ENCODE data around the gene TREM2. TPM values are rescaled to one million over a fixed set of nuclear protein-coding genes. Genes with fewer than 3 reads are reported as not detected.

TREM2 gene
- total RNA-seq, 6 experiments from 2014 or later: 0.20 to 4.6 (median 2.3) TPM

- intact Hi-C loops (cut with DNase I): no loop called here
- H3K27me3 ChIP-seq: no peaks in the 10 kb centered on the region
- no peak for TF ChIP-seq POLR2A (IDR thresholded peaks at IDR 0.05)
- TF ChIP-seq CTCF (IDR thresholded peaks at IDR 0.05): no peak
- ATAC-seq: no peak
- H3K9me3 ChIP-seq: no peaks in the 10 kb centered on the region
- H3K4me3 ChIP-seq: no peak overlapping the region
- DNase-seq: no peak
- no peaks in the 10 kb centered on the region for H3K4me1 ChIP-seq
- no peak overlapping the region for H3K27ac ChIP-seq
- no peaks in the 10 kb centered on the region for H3K36me3 ChIP-seq
- WGBS (ENCODE audit: insufficient coverage, low coverage, low lambda C conversion rate, missing lambda C conversion rate): 100% methylated on average over 1 of the region's 1 CpG
Measured at GRCh38 chr6:41147917-41148316, 15.0 kb downstream of the TREM2 start.

- intact Hi-C loops (cut with DNase I): no loop called here
- ATAC-seq: no peak
- no peak for DNase-seq
Measured at GRCh38 chr6:41136911-41137310, 26.0 kb downstream of the TREM2 start.

GRCh38 chr6:41135062-41135832, 27.7 kb downstream of the TREM2 start:
- intact Hi-C loops (cut with DNase I): no loop called here
- Histone ChIP-seq H3K27me3 (no peaks in the 10 kb centered on the region), H3K4me3 (no peak overlapping the region), H3K36me3 (no peaks in the 10 kb centered on the region), H3K27ac (no peak overlapping the region), H3K4me1 (no peaks in the 10 kb centered on the region), H3K9me3 (no peaks in the 10 kb centered on the region)
- TF ChIP-seq CTCF (IDR thresholded peaks at IDR 0.05) (no peak), POLR2A (IDR thresholded peaks at IDR 0.05) (no peak)
- WGBS (ENCODE audit: insufficient coverage, low coverage, low lambda C conversion rate, missing lambda C conversion rate): 92% methylated on average over 3 of the region's 3 CpGs
- DNase-seq (no peak), ATAC-seq (no peak)

More at GRCh38 chr6:41136911-41137310, 26.0 kb downstream of the TREM2 start:
- no peaks in the 10 kb centered on the region for H3K4me1 ChIP-seq
- H3K27ac ChIP-seq: no peak overlapping the region
- no peaks in the 10 kb centered on the region for H3K9me3 ChIP-seq
- TF ChIP-seq POLR2A (IDR thresholded peaks at IDR 0.05) (no peak), CTCF (IDR thresholded peaks at IDR 0.05) (no peak)
- no peaks in the 10 kb centered on the region for H3K27me3 ChIP-seq
- no peak overlapping the region for H3K4me3 ChIP-seq
- H3K36me3 ChIP-seq: no peaks in the 10 kb centered on the region

- WGBS (ENCODE audit: insufficient coverage, low coverage, low lambda C conversion rate, missing lambda C conversion rate): 53% methylated on average over 2 of the region's 2 CpGs
- no peak overlapping the region for H3K4me3 ChIP-seq
- TF ChIP-seq POLR2A (IDR thresholded peaks at IDR 0.05) (no peak), CTCF (IDR thresholded peaks at IDR 0.05) (no peak)
- intact Hi-C loops (cut with DNase I): no loop called here
- no peaks in the 10 kb centered on the region for H3K27me3 ChIP-seq
- DNase-seq (no peak), ATAC-seq (no peak)
- H3K4me1 ChIP-seq: no peaks in the 10 kb centered on the region
- H3K36me3 ChIP-seq: no peaks in the 10 kb centered on the region
- H3K27ac ChIP-seq: no peak overlapping the region
- H3K9me3 ChIP-seq: no peaks in the 10 kb centered on the region
Measured at GRCh38 chr6:41132254-41132653, 30.7 kb downstream of the TREM2 start.

Measured in right lobe of liver (tissue), 6 donors.